ENCODE data around the gene CARS1.
A peak's percentile ranks its signal among the peaks of the same experiment; 100 is the strongest.

The CARS1 gene

GRCh38 chr11:3007404-3008010 lies 49.7 kb downstream of the CARS1 start:
- DNase-seq, result no peak

GRCh38 chr11:3006505-3007260 lies 50.5 kb downstream of the CARS1 start:
- no peak for DNase-seq

DNA sequence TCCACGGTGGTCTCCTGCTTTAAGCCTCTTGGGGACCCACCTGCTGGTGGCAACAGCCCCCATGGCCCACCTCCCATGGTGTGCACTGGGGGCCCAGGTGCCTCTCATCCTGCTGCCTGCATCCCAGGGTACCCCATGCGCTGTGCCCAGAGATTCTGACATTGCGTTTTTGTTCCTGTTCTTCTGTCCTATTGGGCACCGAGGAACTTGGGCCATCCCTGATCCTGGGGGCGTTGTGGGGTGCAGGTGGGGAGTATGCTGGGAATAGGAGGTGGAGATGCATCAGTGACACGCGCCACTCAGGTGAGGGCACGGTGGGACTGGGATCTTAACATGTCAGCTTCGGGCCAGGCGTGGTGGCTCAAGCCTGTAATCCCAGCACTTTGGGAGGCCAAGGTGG lies 52.7 kb downstream of the CARS1 start:
- no peak for DNase-seq

GRCh38 chr11:3003396-3004231 lies 53.6 kb downstream of the CARS1 start:
- no peak for DNase-seq

GRCh38 chr11:3002871-3003270 lies 54.4 kb downstream of the CARS1 start:
- DNase-seq, result no peak

- DNase-seq, result no peak
These were observed 54.8 kb downstream of the CARS1 start for GRCh38 chr11:3002351-3002861.

- no peak for DNase-seq
These were observed 55.7 kb downstream of the CARS1 start for GRCh38 chr11:3001496-3001895.

DNA sequence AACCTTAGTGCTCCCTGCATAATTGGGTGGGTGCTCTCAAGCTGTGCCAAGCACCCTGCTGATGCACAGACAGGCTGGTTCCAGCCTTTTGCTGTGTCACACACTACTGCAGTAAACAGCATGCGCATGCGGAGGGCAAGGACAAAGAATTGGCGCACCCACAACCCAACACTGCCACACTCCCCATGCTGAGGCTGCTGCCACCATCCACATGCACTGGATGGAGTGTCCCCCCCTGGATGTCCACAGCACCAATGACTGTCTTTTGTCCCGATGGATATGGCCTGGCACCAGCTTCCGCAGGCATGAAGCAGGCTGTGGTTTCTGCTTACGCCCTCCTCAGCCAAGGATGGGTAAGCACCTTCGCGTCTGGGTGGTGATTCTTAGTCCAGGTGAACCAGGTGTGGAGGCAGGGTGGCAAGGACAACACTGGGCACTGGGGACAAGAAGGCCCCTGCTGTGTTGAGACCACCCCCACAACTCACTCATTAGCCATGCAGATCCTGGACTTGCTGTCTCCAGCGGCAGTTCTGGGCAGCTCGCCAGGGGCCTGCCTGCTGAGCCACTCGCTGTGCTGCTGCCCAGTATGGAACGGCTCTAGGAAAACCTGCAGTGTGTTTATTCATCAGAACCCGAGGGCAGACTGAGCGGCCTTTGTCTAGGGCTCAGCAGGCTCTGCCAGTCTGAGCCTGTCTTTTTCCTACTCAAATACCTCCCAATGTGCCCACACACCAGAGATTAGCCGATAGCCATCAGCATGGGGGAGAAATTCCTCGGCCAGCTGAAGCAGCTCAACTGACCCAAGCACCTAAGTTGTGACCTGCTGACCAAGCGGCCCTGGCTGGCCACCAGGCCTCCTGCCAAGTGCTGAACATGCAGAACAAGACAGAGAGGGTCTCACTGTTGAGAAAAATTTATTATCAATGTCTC lies 56.9 kb downstream of the CARS1 start:
- DNase-seq, result peak; percentile 12

- peak; percentile 8 for DNase-seq
These were observed 57.7 kb downstream of the CARS1 start for GRCh38 chr11:2999464-2999998.

DNA sequence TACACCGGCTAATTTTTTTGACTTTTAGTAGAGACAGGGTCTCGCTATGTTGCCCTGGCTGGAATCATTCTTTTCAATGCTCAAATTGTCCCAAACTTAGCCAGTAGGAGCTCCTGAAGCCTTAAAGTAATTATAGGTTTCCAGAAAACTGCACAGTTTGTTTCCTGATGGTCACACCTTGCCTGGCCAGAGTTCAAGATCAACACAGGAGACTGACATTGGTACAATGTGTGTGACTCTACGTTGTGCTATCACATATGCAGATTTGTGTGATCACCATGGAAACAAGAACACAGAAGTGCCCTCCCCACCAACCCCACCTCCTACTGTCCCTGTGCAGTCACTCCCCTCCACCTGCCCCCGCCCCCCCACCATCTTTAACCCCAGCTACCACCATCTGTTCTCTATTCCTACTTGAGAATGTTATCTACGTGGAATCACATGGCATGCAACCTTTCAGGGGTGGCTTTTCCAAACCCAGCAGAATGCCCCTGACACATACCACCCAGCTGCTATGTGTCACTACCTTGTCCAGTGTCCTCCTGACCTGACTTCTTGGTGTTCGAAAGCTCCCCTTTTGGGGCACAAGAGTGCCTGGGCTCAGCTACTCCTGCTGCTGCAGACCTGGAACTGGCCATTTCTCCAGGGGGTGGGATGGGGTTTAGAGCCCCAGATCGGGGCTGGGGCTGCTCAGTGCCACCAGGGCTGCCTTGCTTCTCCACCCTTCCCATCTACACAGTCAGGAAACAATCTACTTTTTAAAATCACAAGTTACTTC lies 59.0 kb downstream of the CARS1 start:
- no peak for DNase-seq

DNA sequence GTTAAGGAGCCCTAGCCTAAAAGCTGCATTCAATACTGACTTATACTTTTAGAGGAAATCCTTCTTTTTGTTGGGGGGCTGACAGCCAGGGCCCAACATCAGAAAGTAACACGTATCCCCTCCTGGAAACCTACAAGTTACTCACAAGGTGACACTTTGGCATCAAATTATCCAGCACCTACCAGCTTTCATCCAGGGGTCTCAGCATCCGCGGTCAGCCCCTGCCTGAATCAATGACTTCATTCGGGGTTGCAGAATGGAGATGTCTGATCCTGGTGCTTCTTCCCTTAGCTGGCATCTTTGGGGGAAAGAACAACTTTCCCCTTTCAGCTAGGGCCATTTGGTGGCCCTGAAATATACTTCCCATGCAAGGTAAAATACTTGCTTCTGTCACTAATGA lies 59.8 kb downstream of the CARS1 start:
- DNase-seq, result no peak

DNA sequence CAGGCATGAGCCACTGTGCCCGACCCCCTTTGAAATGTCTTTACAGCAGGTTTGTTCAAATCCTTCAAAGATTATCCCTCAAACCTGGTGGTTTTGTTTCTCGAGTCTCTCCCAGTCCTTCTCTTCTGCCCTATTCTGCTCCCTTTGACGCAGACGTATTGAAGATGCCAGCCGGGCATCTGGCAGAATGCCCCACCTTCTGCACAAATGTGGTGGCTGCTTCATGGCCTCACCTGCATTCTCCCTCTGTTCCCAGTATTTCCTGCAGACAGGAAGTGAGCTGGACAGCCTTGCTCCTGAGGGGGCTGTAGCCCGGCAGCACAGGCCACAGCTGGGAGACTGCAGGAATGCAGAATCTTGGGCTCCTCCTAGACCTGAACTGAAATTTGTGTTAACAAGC lies 60.2 kb downstream of the CARS1 start:
- no peak for DNase-seq

DNA sequence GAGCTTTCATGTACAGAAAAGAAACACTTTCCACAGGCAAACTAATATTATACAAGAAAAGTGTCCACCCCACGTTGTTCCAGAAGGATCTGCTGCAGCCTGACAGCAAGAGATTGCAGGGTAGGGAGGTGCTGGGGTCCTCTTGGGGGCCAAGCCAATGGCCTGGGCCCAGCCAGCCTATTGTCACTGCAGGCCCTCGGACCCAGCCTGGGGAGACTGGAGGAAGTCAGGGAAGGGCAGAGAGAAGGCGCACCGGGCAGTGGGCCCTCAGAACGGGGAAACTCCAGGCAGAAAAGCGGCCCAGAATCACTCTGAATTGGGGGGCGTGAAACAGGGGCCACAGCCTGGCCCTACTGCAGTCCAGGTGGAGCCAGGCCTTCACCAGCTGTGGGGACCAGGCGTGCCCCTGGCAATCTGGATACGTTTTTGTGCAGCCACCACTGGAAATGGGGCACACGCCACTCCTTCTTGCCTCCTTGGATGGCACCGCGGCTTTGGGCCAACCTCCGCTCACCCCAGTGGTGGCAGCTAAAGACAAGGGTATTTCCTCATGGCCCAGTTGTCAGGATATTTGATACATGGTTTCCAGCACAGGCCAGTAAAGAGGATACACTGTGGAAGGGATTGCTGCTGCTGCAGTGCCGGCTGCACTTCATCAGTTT lies 61.2 kb downstream of the CARS1 start:
- DNase-seq, result peak; percentile 8

DNA sequence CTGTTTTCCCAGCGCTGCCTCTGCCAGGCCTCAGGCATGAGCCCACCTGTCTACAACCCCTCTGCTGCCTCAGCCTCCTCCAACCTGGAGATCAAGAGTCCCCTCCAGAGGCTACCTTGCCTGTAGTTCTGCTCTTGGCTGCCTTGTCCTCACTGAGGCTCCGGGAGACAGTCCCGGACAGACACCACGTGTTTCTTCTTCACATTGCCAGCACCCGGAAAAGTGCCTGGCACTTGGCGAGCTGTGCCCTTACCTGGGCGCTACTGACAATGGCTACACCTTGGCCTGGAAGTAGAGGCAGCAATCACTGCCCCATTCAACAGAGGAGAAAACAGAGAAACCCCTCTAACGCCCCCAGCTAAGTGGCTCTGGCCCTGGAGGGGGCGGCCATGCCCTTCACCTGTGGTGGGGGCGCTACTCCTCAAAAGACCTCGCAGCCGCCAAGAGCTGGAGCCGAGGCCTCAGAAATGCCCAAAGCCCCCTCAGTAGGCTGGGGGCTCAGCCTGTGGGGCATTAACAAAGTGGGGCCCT lies 62.1 kb downstream of the CARS1 start:
- peak; percentile 22 for DNase-seq

DNA sequence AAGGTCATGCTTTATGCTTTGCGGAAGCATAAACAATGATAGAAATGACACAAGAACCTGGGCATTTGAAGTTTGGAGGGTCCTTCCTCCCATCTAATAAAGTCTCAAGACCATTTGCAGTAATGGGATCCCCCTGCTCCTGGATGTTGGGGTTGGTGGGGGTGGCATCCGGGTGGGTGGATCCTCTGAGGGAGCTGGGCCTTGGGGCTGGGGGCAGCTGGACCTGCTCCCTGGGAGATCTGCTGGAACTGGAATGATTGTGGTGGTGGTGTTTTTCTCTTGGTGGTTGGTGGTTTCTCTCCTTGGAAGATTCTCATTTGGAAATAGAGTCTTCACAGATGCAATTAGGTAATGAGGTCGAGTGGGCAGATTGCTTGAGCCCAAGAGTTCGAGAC lies 62.9 kb downstream of the CARS1 start:
- DNase-seq, result peak; percentile 25

- no peak for DNase-seq
These were observed 64.3 kb downstream of the CARS1 start for GRCh38 chr11:2992997-2993325.

DNA sequence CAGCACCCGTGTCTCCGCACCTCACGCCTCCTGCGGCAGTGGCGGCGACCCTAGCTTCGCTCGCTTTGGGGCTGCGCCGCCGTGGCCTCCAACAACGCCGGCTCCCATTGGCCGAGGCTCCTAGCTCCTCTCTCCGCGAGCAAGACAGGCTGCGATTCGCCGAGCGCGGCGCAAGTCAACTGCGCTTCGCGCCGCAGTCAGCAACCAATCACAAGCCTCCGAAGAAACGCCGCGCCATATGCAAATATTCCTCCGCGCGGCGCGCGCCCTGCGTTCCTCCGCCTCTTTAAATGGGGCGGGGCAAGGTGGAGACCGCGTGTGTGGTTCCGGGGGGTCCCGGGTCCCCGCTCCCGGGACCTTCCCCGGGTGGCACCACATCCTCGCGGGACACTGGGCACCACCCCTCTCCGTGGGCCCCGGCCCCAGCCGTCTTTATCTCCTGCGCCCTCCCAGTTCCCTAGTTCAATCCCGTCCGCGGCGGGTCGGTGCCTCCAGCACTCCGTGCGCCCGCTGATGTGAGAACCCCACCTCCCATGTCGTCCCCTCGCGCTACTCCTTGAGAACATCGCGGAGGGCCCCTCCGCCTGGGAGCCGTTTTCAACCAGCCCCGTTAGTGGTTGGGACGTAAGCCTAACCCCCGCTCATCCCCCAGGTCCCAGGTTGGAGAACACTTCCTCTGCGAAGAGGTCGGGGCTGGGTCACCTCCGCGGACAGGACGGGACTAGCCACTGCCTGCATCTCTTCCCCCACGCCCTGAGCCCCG lies 64.8 kb downstream of the CARS1 start, which contains the start of gene NAP1L4:
NAP1L4 (minus strand) TSS at position 96 of the 763 bp plus-strand sequence. CDS start 13,109 bp downstream, outside the sequence.
- peak; percentile 96 for DNase-seq

DNA sequence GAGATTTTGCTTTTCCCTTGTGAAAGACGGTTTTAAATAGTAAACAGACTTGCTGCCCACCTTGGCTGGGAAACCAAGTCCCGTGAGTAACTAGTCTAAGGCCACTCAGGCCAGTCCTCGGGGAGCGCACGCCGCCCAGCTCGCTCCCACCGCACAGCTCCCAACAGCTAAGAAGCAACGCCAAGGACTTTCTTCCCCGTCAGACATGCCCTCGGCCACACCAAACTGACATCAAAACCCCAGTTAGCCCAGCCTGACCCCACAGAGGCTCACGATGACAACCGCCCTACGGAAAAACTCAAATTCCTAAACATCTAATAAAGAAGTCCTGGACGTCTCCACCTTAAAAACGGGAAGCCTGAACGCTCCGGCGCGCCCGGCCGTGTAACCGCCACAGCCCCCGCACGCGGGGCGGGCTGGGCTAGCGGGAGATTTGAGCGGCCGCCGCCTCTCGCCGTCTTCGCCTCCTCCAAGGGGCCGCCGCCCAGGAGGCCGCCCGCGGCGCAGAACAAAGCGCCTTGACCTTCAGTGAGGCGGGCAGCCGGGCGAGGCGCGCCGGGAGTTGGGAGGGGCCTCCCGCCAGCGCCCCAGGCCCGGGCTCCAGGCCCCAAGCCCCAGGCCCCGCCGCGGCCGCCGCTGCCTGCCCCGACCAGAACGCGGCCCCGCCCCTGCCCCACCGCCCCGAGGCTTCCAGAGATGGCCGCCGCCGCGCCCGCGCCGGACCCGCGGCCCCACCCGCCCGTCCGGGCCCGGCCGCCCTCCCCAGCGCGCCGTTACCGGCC lies 65.6 kb downstream of the CARS1 start:
- no peak for DNase-seq

Data from activated CD4-positive, CD25-positive, alpha-beta regulatory T cell treated with anti-CD3 and anti-CD28 coated beads, Interleukin-2, amount 50 U/mL, for 72 hours (primary cell).